Thyroid gland (tissue), 4 donors: ENCODE measurements around the gene FLT1.

ENCODE experiments used
- POLR2A ChIP-seq, 2 donors: fragments of 450-650 bp; IDR thresholded peaks; one replicate each; pipeline ENCODE4 v1.6.1; 2017; ENCODE audit warnings: antibody characterized with exemption in 2 of 2, mild to moderate bottlenecking in 2 of 2, moderate library complexity in 1 of 2
- TF ChIP-seq, protein P1 (sequence below), 6 experiments: fragments of 200-600 bp in 3 of 6; fragments of 450-650 bp in 3 of 6; sonication (generic) in 3 of 6; IDR thresholded peaks; one replicate each; pipeline ENCODE4 v1.5.1; 2016 to 2019; ENCODE audit warnings: antibody characterized with exemption in 6 of 6, mild to moderate bottlenecking in 2 of 6, inconsistent platforms in 1 of 6, moderate library complexity in 1 of 6

DNA sequence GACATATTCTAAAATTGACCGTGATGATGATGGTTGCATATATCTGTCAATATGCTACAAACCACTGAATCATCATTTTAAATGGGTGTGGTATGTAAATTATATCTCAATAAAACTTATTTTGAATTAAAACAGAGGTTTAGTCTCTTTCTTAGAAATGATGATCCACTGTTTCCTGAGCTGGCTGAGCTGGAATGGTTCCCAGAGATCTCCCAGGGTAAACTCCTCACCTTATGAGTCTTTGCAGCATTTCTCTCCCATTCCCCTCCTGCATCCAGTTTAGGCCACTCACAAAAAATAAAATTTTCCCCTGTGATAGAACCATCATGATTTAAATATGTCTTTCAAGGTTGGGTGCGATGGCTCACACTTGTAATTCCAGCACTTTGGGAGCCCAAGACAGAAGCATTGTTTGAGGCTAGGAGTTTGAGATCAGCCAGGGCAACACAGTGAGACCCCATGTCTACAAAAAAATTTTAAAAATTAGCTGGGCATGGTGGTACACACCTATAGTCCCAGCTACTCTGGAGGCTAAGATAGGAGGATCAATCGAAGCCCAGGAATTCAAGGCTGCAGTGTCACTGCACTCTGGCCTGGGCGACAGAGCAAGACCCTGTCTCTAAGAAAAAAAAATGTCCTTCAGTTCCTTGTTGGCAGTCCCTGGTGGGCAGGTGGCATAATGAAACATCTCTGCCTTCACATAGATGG, 46.1 kb downstream of the FLT1 start:
- TF ChIP-seq, protein P1, sequence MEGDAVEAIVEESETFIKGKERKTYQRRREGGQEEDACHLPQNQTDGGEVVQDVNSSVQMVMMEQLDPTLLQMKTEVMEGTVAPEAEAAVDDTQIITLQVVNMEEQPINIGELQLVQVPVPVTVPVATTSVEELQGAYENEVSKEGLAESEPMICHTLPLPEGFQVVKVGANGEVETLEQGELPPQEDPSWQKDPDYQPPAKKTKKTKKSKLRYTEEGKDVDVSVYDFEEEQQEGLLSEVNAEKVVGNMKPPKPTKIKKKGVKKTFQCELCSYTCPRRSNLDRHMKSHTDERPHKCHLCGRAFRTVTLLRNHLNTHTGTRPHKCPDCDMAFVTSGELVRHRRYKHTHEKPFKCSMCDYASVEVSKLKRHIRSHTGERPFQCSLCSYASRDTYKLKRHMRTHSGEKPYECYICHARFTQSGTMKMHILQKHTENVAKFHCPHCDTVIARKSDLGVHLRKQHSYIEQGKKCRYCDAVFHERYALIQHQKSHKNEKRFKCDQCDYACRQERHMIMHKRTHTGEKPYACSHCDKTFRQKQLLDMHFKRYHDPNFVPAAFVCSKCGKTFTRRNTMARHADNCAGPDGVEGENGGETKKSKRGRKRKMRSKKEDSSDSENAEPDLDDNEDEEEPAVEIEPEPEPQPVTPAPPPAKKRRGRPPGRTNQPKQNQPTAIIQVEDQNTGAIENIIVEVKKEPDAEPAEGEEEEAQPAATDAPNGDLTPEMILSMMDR (IDR thresholded peaks at IDR 0.05), result no peak
- TF ChIP-seq POLR2A (IDR thresholded peaks at IDR 0.05), result no peak
